Measurements from ENCODE around the gene MAPK10.

DNA sequence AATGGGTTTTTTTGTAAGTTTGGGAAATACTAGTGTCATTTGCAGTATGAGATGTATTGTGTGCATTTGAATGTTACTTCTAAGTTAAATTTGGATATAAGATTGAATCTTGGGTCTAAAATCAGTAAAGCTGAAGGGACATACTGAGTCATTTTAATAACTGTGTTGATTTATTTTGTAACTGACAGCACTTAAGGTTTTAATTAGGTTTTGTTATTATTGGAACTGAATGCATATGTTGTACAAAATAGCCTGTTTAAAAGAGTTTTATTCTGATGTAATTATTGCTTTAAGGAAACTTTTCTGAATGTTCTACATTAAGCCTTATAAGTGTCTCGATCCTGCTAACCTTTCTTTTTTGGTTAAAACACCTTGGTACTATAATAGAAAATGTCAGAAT, 396.6 kb downstream of the MAPK10 start:
- TF ChIP-seq PRDM10 (tag by site-specific recombination; IDR thresholded peaks at IDR 0.05) (no peak), CTCF (tag by site-specific recombination; IDR thresholded peaks at IDR 0.05) (no peak)

Data from HEK293 (cell line).